Testis (tissue), 2 donors: ENCODE measurements around the gene POLR3A.

Experiments used
- CTCF ChIP-seq, 3 experiments: fragments of 450-650 bp in 2 of 3; fragments of 200-600 bp in 1 of 3; sonication (generic) in 1 of 3; IDR thresholded peaks; one replicate each; pipeline ENCODE4 v1.5.1; 2016 to 2019; ENCODE audit warnings: antibody characterized with exemption in 3 of 3, mild to moderate bottlenecking in 2 of 3, moderate library complexity in 1 of 3
- POLR2A ChIP-seq: fragments of 450-650 bp; IDR thresholded peaks from one replicate; pipeline ENCODE4 v1.6.1; 2017; ENCODE audit warnings: antibody characterized with exemption, mild to moderate bottlenecking, moderate library complexity

- no peak for TF ChIP-seq CTCF (IDR thresholded peaks at IDR 0.05)
- TF ChIP-seq POLR2A = no peak
These were observed 19.7 kb downstream of the POLR3A start for GRCh38 chr10:78009662-78010061.
